NCI-H526 (cell line): ENCODE data around the gene PPIA.
"Not testable (repeated sequence)": the region's sequence is repeated elsewhere in the genome, so short reads cannot be mapped to it uniquely, and the experiment has no call there.

ENCODE experiments used
- DNase-seq, 2 experiments: peaks; one replicate each; lab custom pipeline; 2025; lab: John Stamatoyannopoulos, UW

Gene PPIA

DNA sequence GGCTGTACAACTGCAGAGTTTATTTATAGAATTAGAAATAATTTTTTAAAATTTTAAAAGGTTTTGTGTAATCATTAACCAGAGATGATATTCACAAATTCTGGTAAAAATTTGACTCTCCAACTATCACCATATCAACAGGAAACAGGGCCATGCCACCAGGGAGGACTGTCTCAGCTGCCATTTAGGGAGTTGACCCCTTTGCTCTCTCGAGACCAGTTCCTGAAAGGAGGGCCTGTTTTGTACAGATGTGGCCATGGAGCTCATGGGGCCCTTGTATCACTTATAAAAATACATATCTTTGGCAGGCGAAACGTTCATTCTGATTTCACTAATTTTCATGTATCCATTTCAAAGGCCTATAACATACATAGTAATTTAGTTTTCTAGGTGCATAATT, 31.1 kb downstream of the PPIA start:
- no peak for DNase-seq

DNA sequence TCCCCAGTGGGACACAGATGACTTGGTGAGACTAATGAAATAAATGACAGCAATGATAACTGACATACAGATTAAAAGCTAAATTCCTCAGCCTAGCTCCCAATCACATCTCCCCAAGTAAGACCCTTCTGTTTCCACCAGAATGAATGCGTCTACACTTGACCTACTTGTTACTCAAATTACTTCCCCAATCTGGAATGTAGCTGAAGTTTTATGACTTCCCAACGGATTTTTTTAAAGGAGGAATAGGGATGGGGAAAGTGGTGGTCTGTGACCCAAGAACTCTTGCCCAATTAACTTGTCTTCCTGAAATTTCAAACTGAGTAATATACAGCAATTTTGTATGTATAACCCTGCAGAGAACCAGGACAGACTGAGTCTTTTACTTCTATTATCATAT, 42.3 kb downstream of the PPIA start:
- DNase-seq, result no peak

DNA sequence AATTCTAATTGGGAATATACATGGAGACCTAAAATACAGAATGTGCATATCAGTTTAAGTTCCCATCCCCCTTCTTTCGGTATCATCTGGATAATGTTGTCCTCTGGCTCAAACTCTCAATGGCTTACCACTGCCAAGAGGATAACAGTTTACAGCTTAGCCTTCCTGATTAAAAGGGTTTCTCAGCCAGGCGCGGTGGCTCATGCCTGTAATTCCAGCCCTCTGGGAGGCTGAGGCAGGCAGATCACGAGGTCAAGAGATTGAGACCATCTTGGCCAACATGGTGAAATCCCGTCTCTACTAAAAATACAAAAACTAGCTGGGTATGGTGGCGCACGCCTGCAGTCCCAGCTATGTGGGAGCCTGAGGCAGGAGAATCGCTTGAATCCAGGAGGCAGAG, 46.2 kb downstream of the PPIA start:
- not testable (repeated sequence) for DNase-seq

DNA sequence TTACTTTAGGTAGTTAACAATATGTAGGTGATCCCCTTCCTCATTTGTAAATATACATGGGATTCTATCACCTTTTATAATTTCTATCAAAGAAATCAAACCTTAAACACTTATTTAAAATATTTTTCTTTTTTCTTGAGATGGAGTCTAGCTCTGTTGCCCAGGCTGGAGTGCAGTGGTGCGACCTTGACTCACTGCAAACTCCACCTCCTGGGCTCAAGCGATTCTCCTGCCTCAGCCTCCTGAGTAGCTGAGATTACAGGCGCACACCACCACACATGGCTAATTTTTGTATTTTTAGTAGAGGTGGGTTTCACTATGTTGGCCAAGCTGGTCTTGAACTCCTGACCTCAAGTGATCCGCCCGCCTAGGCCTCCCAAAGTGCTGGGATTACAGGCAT, 47.0 kb downstream of the PPIA start:
- not testable (repeated sequence) for DNase-seq

DNA sequence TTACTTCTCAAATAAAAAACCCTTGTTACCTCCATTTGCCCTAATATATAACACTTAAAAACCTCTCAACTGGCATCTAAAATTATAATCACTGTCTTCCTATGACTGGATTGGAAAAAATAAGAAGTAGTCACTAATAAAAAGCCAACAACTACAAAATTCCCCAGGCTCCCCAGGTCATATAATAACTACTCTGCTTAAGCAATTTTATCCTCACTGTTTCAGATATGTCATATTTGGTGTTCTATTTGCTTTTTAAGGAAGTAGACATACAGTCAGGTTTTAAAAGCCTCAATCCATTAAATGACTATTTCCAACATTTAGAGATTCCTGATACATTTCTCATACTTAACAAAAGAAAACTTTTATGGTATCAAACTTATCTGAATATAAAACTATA, 49.0 kb downstream of the PPIA start:
- DNase-seq, result no peak

DNA sequence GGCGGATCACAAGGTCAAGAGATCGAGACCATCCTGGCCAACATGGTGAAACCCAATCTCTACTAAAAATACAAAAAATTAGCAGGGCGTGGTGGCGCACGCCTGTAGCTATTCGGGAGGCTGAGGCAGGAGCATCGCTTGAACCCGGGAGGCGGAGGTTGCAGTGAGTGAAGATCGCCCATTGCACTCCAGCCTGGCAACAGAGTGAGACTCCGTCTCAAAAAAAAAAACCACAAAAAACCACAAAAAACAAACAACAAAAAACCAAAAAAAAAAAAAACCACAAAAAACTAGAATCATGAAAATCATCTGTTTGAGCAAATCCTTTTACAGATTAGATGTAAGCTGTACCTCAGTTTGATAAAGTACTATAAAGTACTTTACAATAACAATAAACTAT, 49.9 kb downstream of the PPIA start:
- DNase-seq, result not testable (repeated sequence)

DNA sequence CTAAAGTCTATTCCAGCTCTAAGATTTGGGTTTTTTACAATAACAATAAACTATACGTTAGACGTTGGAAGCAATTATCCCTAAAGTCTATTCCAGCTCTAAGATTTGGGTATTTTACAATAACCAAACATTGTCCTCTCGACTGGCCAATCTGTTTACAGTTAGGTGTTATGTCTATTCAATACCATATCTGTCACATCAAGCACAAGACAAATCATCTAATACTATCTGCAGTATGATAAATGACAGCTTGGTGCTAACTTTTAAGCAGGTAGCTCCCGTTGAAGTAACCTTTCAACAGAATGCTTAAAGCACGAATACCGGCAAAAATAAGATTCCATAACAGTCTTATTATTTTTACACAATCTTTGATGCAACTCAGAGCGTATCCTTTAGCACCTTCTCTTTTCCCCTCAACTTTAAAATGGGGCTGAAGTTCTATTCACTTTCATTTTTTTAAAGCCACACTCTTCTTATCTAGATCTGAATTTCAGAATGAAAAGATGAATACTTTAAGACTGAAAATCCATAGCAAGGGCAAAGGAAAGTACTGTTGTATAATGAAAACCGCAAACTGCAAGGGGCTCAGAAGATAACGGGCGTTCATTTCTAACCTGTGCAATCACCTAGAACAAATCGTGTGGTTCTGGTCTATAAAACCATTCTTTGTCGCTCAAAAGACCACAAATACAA, 50.5 kb downstream of the PPIA start:
- DNase-seq, result peak in 1 of 2 experiments; percentile 16

DNA sequence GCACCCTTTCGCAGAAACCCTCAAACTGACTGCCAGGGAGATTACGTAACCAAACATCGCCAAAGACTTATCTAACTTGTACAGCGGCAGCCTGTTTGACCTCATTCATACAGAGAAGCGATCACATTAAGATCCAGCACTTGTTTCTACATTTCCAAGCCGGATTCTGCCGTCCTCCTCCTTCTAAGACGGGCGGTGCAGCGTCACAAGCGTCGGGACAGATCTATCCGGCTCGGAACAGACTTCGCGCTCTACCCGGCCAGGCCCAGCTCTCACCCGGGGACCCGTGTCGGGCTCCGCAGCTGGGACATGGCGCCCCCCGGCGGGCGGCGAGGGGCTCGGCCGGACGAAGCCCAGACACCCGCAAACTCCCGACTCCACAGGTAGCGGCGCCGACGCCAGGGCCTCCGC, 51.0 kb downstream of the PPIA start:
- peak; percentile 72 to 94 for DNase-seq

DNA sequence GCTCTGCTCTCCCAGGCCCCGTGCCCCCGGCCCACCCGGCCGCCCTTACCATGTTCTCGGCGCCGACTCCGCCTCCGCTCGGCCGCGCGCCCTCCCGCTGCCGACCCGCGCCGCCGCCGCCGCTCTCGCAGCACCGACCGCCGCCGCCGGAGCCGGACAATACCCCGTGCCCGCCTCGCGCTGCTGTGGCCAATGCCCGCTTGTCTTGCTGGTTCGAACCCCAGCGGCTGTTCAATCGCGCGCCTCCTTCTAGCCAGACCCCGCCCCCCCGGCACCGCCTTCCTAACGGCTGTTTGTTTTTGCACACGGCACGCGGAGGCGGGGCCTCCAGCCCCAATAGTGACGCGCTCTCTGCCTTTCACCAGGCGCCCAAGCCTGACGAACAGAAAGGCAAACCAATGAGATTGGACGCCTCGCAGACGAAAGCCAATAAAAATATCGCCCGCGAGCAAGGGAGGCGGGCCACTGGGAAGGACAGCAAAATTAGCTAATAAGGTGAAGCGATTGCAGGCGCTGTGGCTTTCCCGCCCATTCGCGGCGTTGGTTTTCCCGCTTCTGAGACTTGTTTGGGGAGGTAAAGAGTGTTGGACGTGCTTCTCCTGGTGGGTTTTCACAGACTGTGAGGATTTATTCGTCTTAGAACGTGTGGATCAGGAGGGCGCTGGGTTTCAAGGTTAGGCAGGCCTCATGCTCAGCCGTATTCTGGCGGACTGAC, 51.6 kb downstream of the PPIA start, which contains the start of gene H2AZ2:
Gene H2AZ2 (minus strand): TSS at position 168 of the 715 bp plus-strand sequence. CDS start 116 bp downstream, at position 52.
- DNase-seq, result peak; percentile 99 to 100

DNA sequence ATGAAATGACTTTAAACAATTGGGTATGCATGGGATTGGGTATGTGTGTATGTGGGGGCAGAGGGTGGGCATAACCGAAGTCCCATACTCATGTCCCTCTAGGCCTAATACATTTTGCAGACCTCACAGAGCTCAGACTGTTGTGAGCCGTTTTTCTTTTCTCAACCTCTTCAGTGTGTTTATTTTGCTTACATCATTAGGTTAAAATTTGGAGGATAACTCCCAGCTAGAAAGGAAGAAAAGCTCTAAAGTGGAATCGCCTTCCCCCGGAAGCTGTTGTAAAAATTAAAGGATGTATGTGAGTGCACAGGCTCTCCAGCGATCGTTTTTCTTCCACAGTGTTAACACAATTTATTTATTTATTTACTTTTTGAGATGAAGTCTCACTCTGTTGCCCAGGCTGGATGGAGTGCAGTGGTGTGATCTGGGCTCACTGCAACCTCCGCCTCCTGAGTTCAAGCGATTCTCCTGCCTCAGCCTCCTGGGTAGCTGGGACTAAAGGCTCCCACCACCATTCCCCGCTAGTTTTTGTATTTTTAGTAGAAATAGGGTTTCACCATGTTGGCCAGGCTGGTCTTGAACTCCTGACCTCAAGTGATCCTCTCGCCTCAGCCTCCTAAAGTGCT, 52.9 kb downstream of the PPIA start:
- DNase-seq, result no peak

DNA sequence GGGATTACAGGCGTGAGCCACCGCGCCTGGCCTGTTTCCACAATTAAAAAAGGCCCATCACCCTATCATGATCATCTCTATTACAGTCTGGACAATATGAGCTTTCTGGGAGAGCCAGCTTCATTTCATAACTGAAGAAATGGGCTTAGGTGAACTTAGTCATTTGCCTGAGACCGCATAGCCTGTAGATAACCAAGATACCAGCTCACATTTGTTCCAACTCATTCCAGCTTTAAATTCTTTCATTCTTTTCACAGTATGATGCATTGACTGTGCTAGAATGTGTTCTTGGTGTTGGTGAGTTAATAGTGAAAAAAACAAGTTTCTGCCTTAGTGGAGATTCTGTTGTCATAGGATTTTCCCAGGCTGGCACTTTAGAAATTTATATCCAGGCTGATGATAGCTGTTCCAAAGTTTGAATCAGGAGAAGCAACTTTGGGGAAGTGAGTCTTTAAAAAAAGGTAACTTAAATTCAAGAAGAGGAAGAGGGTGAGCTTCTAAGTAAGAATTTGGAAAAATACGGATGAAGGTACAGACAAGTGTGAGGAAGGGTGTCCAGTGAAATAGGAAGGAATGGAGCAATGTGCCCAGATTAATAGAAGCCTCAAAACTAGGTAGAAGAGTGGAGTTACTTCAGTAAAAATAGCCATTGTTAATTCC, 53.5 kb downstream of the PPIA start:
- DNase-seq, result no peak

DNA sequence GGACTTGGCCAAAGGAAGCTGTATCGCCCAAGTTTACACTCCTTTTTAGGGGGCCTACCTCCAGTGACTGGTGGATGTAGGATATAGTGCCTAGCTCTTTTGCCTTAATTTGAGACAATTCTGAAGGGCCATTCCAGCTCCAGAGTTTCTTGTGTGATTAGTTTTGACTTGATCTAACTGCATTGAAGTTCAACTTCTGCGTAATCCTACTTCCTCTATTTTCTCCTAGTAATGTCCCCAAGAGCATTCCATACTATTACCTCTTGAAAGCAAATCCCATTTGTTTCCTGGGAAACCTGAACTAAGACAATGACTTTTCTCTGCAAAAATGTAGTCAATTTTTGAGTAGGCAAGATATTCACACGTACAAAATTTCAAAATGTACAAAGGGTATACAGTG, 56.1 kb downstream of the PPIA start:
- DNase-seq, result no peak
